Measurements from ENCODE around the gene RAMACL.

The RAMACL gene

GRCh38 chr6:166601956-166602355 lies 15.5 kb upstream of the RAMACL start:
- H3K4me3 ChIP-seq, result no peak overlapping the region
- DNase-seq (ENCODE audit: low spot score), result no peak
- TF ChIP-seq, protein P1, sequence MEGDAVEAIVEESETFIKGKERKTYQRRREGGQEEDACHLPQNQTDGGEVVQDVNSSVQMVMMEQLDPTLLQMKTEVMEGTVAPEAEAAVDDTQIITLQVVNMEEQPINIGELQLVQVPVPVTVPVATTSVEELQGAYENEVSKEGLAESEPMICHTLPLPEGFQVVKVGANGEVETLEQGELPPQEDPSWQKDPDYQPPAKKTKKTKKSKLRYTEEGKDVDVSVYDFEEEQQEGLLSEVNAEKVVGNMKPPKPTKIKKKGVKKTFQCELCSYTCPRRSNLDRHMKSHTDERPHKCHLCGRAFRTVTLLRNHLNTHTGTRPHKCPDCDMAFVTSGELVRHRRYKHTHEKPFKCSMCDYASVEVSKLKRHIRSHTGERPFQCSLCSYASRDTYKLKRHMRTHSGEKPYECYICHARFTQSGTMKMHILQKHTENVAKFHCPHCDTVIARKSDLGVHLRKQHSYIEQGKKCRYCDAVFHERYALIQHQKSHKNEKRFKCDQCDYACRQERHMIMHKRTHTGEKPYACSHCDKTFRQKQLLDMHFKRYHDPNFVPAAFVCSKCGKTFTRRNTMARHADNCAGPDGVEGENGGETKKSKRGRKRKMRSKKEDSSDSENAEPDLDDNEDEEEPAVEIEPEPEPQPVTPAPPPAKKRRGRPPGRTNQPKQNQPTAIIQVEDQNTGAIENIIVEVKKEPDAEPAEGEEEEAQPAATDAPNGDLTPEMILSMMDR (IDR thresholded peaks at IDR 0.05), result no peak
- no peak overlapping the region for H3K27ac ChIP-seq

GRCh38 chr6:166600931-166601330 lies 14.5 kb upstream of the RAMACL start:
- Histone ChIP-seq H3K27ac (no peak overlapping the region), H3K4me3 (no peak overlapping the region)
- TF ChIP-seq, protein P1 (IDR thresholded peaks at IDR 0.05), result no peak
- no peak for DNase-seq (ENCODE audit: low spot score)

GRCh38 chr6:166599205-166599604 lies 12.7 kb upstream of the RAMACL start:
- Histone ChIP-seq H3K4me3 (peak overlapping the region; percentile 7), H3K27ac (peak overlapping the region; percentile 70 to 88)
- TF ChIP-seq, protein P1 (IDR thresholded peaks at IDR 0.05), result no peak
- DNase-seq (ENCODE audit: low spot score), result no peak

GRCh38 chr6:166598441-166599138 lies 12.1 kb upstream of the RAMACL start:
- DNase-seq (ENCODE audit: low spot score), result no peak
- H3K27ac ChIP-seq, result peak overlapping the region; percentile 70 to 88
- peak overlapping the region; percentile 7 for H3K4me3 ChIP-seq
- TF ChIP-seq, protein P1 (IDR thresholded peaks at IDR 0.05), result no peak

DNA sequence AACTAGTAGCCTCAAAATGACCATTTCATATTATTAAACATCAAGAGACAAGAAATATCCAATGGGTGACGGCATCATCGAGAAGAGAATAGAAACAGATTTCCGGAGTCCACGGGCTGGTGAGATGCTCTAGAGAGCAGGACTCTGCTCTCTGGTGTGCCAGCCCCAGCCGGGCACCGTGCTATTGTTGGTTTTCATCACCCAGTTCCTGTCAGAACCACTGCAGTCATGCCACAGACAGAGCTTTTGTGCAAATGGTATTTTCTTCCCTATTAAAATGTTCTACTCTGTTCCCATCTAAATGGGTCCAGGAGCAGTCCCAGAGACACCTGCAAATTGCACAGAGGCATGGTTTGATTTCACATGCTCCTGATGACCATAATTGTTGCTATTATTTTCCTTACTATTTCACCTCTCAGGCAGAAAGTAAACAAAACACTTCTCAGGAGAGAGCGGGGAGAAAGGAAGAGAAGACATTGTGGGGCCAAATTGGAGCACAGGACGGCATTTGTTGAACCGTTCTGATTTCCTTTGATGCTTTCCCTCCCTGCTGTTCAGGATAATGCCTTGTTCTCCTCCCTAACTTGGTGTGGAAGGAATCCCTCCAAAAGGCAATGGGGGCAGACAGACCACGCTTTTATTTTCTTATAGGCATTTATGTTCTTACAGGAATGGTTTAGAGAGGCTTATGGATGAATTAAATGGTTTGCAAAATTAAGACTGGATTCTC lies 11.4 kb upstream of the RAMACL start:
- no peak overlapping the region for H3K4me3 ChIP-seq
- H3K27ac ChIP-seq, result peak overlapping the region; percentile 70 to 88
- no peak for DNase-seq (ENCODE audit: low spot score)
- TF ChIP-seq, protein P1 (IDR thresholded peaks at IDR 0.05), result no peak

DNA sequence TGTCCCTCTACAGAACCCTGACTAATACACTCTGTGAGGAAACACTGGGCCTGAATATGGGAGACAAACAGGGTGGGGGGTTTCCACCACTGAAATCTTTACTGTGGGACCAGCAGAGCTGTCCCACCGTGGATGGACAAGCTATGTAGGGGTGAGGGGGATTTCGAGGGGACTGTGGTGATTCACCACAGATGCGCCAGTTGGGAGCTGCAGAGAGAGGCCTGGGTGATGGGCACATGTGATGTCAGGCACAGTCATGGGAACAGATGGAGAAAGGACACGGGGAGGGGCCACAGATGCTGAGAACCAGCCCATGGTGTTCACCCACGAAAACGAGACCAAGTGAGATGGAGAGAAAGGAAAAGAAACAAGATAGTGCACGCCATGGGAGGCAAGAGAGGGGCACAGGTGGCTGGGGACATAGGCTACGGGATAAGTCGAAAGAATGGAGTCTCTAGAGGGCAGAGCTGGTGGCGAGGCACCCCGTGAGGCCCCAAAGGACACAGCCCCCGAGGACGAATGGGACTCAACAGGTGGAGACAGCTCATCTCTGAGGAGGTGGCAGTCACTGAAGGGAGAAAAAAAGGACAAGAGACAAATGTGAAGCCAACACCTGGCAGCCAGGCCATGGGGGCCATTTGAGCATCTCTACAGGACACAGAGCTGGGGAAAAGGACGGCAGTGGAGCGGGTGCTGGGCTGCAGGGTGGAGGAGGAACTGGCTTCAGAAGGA lies 10.5 kb upstream of the RAMACL start:
- Histone ChIP-seq H3K4me3 (no peak overlapping the region), H3K27ac (peak overlapping the region in 1 of 2 donors; percentile 8)
- DNase-seq (ENCODE audit: low spot score), result no peak
- TF ChIP-seq, protein P1 (IDR thresholded peaks at IDR 0.05), result no peak

Measured in coronary artery (tissue), 2 donors.